DMS53 treated with DMSO at 0.1 percent for 48 hours (cell line): ENCODE measurements around the gene HIF1A.
A peak's percentile ranks its signal among the peaks of the same experiment; 100 is the strongest.
"Not testable (repeated sequence)": the region's sequence is repeated elsewhere in the genome, so short reads cannot be mapped to it uniquely, and the experiment has no call there.

Experiments
- DNase-seq: peaks from one replicate; lab custom pipeline; 2025; ENCODE audit not compliant: unreplicated experiment; lab: John Stamatoyannopoulos, UW

HIF1A gene

DNA sequence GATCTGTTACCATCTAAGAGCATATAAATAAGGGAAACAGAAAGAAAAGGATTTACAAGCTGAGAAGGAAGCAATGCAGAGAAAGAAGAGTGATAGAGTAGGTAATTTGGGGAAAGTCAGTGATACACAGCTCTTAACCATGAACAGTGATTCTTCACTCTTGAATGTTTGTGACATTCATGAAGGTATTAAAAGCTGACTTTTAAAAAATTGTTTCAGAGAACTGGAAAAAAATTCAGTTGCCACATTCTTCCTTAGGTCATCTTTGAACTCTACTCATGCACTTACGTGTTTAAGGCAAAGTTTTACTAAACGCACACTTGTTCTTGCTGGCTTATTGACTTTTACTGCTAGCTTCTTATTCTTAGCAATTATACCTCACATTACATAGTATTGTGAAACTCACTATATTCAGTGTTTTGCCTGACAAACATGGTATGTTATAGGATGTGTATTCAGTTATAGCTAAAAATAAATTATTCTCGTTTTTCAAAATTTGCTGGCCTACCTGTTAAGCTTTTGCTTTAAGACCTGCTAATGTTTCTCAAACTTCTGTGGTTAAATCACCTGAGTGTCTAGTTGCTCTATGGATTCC, 10.9 kb downstream of the HIF1A start:
- DNase-seq: no peak

DNA sequence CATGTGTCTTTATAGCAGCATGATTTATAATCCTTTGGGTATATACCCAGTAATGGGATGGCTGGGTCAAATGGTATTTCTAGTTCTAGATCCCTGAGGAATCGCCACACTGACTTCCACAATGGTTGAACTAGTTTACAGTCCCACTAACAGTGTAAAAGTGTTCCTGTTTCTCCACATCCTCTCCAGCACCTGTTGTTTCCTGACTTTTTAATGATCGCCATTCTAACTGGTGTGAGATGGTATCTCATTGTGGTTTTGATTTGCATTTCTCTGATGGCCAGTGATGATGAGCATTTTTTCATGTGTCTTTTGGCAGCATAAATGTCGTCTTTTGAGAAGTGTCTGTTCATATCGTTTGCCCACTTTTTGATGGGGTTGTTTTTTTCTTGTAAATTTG, 12.5 kb downstream of the HIF1A start:
- DNase-seq: not testable (repeated sequence)

DNA sequence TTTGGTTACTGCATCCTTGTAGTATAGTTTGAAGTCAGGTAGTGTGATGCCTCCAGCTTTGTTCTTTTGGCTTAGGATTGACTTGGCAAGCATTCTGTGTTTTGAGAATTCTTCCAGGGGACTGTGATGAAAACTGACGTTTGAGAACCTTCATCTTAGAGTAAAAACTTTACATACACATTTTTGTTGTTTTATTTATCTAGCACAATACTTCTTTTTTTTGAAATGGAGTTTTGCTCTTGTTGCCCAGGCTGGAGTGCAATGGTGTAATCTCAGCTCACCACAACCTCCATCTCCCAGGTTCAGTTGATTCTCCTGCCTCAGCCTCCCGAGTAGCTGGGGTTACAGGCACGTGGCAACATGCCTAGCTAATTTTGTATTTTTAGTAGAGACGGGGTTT, 13.4 kb downstream of the HIF1A start:
- not testable (repeated sequence) for DNase-seq

DNA sequence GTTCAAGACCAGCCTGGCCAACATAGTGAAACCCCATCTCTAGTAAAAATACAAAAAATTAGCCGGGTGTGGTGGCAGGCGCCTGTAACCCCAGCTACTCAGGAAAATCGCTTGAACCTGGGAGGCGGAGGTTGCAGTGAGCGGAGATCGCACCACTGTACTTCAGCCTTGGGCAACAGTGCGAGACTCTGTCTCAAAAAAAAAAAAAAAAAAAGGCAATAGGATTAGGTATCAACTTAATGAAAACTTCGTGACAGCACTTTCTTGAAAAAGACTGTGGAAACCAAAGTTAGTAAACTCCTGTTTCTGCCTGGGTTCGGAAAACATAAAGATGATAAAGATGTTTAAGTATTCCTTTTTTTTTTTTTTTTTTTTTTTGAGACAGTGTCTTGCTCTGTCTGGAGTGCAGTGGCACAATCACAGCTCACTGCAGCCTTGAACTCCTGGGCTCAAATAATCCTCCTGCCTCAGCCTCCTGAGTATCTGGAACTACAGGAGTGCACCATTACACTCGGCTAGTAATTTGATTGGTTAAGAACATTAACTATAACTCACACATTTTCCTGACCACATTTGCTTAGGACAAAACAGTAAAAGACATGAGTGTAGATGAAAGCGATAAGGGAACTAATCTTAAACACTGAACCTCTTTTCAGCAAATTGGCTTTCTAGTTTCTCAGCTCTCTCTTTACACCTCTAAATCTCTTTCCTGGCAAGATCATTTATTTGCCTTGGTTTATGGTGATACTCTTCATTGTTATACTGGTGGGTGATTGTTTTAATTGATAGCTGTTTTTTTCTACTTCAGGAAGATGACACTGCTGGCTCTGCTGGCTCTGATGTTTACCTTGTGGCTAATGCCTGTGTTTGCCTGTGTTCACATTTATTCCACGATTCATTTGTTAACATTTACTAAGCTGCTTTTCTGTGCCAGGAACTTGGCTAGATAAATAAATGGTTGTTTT, 15.8 kb downstream of the HIF1A start:
- DNase-seq: peak; percentile 51

DNA sequence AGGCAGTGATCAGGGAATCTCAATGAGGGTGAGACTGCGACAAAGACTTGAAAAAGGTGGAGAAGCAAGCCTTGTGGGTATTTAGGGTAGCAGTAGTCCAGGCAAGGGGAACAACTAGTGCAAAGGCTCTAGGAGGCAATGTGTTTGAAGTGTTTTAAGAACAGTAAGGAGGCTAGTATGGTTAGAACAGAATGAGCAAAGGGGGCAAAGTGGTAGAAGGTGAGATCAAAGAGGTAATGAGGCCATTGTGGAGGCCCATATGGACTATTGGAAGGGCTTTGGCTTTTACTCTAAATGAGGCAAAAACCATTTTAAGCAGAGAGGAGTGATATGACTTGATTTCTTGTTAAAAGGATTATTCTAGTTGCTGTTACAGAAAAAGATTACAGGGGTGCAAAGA, 16.8 kb downstream of the HIF1A start:
- no peak for DNase-seq

DNA sequence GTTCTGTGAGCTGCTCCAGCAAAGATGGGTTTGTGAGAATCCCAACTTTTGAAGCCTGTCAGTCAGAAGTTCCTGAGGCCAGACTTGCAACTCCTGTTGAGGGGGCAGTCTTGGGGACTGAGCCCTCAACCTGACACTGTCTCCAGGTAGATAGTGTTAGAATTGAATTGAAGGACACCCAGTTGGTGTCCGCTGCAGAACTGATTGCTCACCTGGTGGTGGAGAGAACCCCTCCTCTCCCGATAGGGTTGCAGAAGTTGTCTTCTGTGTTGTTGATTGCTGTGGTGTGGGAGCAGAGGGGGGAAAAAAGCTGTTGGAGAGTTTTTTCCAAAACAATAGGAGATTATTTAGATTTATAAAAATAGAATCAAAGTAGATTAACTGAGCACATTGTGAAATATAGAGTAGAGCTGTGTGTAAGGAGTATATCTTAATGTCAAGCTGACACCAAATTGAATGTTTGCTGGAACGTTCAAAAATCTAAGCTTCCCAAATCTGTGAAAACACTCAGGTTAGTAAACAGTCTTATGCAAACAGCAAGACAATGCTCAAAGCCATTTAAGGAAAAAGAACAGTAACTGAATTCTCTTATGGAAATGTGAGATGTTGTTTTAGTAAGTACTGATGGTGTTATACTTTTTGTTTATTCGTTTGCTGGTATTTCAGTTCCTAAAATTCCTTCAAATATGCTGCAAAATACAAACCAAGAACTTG, 18.6 kb downstream of the HIF1A start:
- DNase-seq: no peak

DNA sequence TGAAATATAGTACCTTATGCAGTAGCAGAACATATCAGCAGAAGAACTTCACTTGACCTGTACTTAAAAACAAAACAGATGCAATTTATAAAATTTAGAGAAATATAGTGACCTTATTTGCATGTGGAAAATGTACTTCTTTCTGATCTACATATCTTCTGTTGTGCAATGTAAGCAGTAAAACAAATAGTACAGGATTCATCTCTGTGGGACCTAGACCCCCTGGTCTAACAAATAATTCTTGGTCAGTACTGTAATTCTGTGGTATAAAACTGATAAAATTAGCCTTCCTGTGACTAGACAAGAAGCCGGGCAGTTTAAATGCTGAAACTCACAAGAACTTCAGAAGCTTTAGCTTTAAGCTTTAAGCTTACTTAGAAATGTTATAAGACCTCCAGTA, 21.6 kb downstream of the HIF1A start:
- DNase-seq: no peak

DNA sequence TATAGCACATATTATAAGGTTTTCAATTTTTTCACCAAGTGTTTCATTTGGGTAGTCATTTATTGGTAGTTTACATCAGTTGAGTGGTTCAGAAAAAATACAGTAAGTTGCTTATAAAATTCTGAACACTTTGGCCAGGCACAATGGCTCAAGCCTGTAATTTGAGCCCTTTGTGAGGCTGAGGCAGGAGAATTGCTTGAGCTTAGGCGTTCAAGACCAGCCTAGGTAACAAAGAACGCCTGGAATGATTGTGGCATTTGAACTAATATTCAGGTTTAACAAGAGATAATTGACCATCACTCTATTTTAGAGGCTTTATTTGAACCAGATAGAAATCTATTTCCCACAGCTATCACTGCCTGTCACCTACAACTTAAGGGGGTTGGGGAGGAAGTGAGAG, 22.7 kb downstream of the HIF1A start:
- DNase-seq: no peak

DNA sequence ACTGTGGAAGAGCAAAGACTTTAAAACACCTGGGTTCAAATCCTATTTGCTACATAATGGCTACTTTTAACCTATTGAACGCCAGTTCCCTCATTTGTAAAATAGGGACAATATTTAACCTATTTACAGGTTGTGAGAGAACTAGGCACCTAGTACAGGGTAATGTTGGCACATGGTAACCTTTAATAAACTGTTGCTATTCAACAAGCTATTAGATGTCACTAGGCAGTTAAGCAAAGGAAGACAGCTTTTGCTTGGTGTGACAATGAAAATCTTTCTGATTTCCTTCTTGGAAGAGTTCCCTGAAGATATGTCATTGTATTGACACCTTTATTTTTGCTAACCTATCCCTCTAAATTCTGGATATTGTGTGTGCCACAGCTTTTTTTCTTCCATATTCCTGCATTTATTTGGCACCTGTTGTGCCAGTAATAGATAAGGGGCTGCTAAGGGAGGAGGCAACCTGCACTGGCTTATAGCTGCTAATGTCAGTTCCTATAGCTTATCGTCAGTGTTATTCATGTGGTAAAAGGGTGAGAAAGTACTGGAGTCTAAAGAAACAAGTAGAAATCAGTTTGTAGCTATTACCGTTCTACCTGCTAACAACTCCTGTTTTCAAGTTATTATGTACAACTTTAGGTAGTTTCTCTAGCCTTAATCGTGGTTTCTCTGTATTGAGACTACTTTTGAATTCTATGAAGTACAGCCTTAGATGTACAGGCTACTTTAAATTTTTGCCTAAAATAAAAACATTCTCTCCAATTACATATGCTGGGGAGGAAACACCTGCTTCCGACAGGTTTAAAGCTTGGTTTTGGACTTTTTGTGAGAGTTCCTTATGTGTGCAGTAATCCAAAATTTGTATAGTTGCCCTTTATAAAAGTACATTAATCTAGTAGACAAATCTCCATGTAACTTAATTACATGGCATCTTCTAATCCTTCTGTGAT, 24.3 kb downstream of the HIF1A start:
- no peak for DNase-seq

DNA sequence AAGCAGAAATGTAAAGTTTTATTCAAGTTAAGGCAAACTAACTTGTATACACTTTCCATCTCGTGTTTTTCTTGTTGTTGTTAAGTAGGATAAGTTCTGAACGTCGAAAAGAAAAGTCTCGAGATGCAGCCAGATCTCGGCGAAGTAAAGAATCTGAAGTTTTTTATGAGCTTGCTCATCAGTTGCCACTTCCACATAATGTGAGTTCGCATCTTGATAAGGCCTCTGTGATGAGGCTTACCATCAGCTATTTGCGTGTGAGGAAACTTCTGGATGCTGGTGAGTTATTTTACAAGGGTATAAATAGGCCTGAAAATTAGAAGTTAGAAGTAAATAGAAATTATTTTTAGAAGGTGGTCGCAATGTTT, 25.0 kb downstream of the HIF1A start:
- no peak for DNase-seq

DNA sequence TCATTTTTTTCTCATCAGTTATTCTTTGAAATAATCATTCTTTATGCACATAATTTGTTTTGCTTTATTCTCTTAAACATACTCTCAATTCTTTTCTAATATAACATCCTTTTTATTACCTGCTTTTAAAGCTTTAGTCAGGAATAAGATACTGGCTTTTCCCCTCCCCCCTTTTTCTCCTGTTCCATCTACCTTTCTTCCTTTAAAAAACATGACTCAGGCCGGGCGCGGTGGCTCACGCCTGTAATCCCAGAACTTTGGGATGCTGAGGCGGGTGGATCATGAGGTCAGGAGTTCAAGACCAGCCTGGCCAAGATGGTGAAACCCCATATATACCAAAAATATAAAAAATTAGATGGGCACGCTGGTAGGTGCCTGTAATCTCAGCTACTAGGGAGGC, 25.4 kb downstream of the HIF1A start:
- no peak for DNase-seq

DNA sequence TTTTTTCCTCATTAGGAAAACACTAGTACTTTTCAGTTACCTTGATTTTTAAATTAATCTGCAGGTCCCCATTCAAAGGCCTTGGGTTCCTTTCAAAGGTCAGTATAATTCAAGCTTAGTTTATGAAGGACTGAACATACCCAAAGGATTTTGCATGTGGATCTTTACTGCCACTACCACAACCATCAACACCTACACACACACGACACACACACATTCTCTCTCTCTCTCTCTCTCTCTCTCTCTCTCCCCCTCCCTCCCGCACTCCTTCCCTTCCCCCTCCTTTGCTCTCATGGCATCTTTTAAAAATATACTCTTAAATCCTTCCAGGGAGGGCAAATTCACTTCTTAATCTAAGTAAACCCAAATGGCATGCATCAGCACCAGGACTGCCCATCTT, 28.8 kb downstream of the HIF1A start:
- no peak for DNase-seq

DNA sequence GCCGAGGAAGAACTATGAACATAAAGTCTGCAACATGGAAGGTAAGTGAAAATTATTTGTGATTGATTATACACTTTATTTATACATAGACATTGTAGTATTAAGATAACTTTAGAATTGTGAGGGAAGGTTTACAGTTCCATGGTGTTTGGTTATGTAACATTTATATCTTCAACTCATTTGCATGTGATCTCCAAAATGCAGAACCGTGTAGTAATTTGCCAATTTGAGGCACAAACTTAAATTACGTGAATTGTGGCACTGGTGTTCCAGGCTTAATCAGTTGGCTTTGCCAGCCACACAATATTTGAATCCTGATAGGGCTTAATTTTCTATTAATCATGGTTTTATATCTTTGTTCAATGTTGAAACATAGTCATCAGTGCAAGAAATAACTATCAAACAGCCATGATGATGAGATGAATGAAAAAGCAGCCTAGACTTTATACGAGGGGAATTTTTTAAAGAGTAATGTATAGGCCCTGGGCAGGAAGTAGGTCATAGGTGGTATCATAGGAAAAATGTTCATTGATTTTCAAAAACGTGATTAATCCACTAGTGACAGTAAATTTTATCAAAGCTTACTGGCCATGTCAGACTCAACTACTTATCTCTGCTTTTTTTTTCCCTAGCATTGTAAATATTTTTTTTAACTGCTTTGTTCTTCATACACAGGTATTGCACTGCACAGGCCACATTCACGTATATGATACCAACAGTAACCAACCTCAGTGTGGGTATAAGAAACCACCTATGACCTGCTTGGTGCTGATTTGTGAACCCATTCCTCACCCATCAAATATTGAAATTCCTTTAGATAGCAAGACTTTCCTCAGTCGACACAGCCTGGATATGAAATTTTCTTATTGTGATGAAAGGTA, 31.7 kb downstream of the HIF1A start:
- DNase-seq: no peak

DNA sequence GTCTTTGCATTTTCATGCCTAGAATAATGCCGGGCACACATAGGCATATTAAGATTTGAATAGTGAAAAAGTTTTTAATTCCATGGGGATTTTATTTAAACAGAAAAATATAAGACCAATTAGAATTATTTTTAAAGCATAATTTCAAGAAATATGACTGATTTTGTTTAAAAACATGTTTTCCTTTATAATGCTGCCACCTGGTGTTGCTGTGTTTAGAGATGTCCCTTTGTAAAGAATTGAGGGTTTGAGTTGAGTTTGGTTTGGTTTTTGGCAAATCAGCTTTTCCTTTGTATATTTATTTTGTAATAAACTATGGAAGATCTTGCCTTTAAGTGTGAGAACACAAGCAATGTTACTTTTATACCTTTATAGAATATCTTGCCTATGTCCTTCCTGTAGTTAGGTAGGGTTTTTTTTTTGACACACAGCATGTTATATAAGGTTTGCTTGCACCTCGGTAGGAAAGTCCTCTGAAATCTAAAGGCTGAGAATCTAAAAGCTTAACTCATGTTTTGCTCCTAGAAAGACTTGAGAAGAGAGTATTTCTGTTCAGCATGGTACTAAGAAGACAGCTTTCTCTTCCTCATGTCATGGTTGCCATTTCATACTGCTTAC, 35.6 kb downstream of the HIF1A start:
- no peak for DNase-seq

DNA sequence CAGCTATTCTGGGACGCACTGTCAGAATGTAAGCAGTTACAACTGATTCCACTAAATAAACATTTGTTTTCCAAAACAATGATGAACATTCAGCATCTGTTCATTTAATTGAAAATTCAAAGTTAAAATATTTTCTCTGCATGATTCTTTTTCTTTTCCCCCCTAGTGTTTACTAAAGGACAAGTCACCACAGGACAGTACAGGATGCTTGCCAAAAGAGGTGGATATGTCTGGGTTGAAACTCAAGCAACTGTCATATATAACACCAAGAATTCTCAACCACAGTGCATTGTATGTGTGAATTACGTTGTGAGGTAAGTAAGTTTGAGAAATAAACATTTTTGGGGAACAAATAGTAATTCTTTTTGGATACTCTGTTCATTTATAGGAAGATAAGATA, 38.7 kb downstream of the HIF1A start:
- no peak for DNase-seq

DNA sequence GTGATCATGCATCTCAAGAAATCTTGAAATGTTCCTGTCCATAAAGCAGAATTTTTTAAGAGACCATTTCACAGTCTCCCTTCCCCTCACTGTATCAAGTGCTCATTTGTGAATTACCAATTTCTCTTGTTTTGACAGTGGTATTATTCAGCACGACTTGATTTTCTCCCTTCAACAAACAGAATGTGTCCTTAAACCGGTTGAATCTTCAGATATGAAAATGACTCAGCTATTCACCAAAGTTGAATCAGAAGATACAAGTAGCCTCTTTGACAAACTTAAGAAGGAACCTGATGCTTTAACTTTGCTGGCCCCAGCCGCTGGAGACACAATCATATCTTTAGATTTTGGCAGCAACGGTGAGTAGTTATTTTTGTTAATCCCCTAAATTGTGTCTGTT, 41.4 kb downstream of the HIF1A start:
- no peak for DNase-seq

DNA sequence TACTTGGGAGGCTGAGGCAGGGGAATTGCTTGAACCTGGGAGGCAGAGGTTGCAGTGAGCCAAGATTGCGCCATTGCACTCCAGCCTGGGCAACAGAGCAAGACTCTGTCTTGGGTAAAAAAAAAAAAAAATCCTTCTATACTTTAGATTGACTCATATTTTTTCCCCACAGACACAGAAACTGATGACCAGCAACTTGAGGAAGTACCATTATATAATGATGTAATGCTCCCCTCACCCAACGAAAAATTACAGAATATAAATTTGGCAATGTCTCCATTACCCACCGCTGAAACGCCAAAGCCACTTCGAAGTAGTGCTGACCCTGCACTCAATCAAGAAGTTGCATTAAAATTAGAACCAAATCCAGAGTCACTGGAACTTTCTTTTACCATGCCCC, 42.6 kb downstream of the HIF1A start:
- DNase-seq: no peak

DNA sequence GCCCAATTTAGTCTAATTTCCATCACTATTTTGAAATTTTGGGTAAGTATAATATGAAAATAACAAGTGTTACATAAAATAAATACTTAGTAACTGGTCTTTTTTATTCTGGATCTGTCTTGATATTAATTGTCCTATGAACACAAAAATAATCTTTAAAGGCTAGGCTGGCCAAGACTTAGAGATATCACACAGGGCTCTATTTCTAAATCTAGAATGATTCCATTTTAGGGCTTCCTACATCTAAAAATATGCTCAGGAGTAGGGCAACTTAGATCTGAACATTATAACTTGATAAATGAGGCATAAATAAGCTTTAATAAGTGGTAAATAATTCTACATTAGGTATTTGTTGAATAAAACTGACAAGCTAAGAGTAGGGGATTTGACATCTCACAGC, 43.8 kb downstream of the HIF1A start:
- no peak for DNase-seq

DNA sequence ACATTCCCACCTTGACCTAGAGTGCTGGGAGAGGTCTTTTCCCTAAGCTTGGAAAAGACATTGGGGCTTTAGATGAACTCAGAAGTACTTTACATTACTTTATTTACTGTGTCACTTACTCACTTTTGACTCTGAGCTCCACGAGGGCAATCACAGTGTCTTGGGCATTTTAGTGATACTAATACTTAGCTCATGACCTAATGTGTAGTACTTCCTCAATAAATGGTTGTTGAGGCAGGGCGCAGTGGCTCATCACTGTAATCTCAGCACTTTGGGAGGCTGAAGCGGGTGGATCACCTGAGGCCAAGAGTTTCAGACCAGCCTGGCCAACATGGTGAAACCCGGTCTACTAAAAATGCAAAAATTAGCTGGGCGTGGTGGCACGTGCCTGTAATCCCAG, 47.1 kb downstream of the HIF1A start:
- DNase-seq: no peak

DNA sequence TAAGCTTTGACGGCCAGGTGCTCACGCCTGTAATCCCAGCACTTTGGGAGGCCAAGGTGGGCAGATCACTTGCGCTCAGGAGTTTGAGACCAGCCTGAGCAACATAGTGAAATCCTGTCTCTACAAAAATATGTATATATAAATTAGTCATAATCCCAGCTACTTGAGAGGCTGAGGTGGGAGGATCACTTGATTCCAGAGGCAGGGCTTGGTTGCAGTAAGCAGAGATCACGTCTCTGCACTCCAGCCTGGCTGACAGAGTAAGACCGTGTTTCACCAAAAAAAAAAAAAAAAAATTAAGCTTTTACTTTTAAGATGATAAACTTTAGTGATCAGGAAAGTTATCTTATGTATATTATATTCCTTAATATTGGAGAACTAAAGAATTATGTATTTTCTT, 48.9 kb downstream of the HIF1A start:
- no peak for DNase-seq
